Smooth muscle cell of the pulmonary artery (primary cell): ENCODE data around the gene C11orf87. TPM values are rescaled to one million over a fixed set of nuclear protein-coding genes. Genes with fewer than 3 reads are reported as not detected.

Source experiments
- total RNA-seq: library from RNA; depleted of rRNA; stranded (reverse); fragments of >200 nt; gene quantifications from 2 replicates; pipeline ENCODE4 v1.2.3, GENCODE V29; 2014

The C11orf87 gene
- 0.20 and 1.9 TPM in 2 replicates for total RNA-seq

GRCh38 chr11:109421981-109422869 is at the start of gene C11orf87:
C11orf87 (plus strand) TSS chr11:109422190; CDS start chr11:109423634, 1,444 bp downstream.

